HG03378 (cell line): Measurements from ENCODE around the gene MAD1L1.

ENCODE experiments used
- ATAC-seq: cut with Tn5 transposase; IDR thresholded peaks from one replicate; pipeline ENCODE4 v1.9.1; 2021; ENCODE audit warnings: mild to moderate bottlenecking, moderate library complexity; ENCODE audit not compliant: unreplicated experiment

The MAD1L1 gene

DNA sequence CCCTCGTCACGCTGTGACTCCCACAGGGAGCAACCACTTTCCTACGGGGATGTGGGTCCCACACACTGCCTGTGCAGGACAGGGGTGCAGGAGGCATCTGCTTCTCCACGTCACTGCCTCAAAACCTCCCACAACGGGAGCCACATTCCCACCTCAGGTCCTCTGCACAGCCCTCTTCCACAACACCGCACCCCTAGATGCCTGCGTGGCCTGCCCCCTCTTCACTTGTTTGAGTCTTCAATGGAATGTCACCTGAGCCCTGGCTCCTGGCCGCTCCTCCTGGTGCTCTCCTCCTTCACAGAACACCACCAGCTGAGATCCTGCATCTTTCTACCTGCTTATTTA, 73.6 kb downstream of the MAD1L1 start:
- ATAC-seq, result no peak

DNA sequence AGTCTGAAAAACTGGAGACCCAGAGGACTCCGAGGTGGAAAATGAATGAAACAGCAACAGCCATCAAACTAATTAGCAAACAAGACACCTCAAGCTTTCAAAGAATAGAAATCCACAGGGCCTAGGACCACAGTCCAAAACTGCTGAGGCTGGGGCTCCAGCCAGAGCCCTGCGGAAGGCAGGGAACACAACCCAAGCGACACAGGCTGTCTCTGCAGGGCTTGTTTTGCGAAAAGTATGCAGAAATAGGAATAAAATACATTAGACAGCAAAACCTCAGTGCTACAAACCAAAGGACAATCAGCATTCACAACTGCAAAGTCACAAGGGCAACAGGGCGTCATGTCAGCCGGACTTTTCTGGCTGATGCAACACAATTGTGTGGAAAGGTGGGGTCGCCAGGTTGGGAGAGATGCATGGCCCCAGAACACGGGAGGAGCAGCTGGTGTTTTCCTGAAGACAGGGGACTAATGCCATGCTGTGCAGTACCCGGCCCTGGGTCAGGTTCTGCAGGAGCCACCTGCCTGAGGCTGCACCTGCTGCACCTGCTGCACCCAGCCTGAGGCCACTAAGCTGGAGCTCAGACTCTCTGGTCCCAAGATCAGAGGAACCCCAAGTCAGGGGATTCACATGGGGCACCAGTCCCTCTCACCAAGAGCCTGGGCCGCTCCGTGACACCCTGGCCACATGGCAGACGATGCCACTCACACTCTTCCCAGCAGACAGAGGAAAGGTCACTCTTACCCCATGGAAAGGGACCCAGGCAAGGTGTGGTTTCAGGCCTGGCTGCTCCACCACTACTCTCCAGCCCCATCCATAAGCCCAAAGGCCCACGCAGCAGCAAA, 74.2 kb downstream of the MAD1L1 start:
- no peak for ATAC-seq

GRCh38 chr7:2157473-2158279, 75.1 kb downstream of the MAD1L1 start:
- ATAC-seq, result no peak

GRCh38 chr7:2156756-2157472, 75.8 kb downstream of the MAD1L1 start:
- ATAC-seq, result no peak

DNA sequence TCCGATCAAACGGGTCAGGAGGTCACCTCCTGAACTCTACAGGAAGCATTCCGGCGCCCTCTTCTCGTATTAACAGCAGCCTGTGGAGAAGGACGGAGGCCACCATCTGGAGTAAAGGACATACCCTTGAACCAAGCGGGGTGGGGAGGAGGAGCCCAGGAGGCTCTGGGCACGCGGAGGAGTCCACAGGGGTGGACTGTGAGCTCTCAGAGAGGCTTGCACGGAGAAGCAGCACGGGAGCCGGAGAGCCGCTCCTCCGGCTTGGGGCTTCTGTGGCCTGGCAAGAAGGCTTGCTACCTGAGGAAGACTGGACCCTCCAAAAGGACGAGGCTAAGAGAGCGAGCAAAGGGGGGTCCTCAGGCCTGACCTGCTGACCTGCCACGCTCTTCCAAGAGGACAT, 77.9 kb downstream of the MAD1L1 start:
- ATAC-seq, result no peak

GRCh38 chr7:2154121-2154520, 78.6 kb downstream of the MAD1L1 start:
- no peak for ATAC-seq

DNA sequence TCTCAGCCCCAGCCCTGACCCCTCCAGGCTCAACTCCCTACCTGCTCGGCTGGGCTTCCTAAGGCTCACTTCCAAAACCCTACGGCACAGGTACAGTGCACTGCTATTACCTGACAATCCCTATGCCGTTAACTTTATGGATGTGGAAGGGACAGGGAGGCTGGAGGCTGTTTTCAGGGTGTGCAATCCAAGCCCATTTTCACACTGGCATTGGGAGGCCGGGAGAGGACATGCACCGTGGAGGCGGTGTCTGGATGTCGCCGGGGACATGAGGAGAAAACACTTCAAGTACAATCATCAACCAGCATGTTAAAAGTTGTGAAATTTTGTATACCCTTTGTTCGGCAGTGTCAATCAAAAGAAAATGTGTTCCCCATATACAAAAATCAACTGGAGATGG, 80.1 kb downstream of the MAD1L1 start:
- ATAC-seq, result no peak

DNA sequence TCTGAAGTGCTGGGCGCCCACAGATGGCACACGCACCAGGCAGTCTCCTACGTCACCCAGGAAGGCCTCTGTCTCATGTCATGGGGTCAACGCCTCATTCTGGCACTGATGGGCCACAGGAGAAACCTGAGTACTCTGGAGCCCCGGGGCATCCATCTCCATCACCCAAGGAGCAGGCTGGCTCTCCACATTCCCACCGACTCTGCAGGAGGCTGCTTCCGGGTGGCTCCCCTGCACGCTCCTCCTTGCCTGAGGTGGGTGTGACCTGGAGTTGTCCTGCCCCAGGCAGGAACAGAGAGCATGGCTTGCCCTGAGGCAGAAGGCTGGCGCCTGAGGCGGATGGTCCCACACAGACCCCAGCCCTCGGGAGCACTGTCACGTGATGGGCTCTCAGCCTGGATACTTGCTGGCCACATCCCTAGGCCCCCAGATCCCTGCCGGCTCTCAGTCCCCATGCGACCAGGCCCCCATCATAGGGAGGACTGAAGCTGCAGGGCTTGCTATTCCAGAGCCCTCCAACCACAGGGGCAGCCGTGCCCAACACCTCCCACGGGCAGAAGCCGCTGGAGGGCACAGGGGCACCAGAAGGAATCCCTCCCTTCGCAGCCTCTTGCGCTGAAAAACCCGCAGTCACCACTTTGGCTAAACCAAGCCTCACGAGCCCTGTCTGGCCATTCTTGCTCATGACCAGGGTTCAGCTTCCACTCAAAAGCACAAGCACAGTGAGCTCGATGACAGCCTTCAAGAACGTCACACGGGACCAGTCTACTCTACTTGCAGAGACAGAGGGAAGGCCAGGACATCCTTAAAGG, 80.7 kb downstream of the MAD1L1 start:
- no peak for ATAC-seq

DNA sequence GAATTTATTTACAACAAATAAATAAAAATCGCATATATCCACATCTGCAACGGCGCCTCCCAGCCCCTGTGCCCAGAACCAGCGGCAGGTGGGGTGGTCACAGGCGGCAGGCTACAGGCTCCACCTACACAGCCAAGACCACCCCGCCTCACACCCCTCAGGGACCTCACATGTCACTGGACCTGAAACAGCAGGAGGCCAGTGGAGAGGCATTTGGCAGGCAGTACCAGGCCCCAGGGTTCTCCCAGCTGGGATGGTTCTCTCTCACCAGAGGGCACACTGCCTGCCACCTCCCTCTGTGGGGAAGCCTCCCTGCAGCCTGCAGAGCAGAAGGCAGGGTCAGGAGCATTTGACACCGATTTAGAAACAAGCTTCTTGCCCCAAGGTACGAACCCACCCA, 81.5 kb downstream of the MAD1L1 start:
- no peak for ATAC-seq

GRCh38 chr7:2150445-2150815, 82.3 kb downstream of the MAD1L1 start:
- ATAC-seq, result no peak

DNA sequence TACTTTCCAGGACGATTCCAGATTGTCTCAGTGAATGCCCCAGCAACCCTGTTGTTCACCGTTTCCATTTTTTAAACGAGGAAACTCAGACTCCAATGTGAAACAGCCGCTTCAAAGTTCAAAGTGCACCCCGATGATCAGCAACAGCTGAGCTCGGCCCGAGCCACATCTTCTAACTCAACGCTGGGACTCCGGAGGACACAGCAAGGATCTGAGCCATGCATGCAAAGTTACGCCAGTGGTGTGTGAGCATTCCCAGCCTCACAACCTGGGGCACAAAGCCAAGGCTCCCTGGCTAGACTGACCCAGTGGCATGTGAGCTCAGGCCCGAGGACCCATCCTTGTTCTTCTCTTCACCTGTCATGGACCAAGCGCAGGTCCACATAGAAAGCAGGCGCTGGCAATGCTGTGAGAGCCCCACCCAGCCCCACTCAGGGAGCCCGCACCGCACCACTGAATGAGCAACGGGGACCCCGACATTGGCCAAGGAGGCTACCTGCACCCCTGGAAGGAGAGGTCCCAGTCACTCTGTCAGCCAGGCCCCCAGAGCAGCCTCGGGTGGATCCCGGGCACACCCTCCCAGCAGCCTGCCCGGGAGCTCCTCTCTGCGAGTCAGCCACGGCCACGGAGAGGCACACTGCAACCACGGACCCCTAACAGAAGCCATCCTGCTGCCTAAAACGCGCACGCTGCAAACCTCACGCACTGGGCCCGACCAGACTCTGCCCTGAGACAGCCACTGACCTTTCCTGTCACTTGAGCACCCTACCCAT, 82.9 kb downstream of the MAD1L1 start:
- ATAC-seq, result no peak

GRCh38 chr7:2148814-2149213, 83.9 kb downstream of the MAD1L1 start:
- no peak for ATAC-seq

DNA sequence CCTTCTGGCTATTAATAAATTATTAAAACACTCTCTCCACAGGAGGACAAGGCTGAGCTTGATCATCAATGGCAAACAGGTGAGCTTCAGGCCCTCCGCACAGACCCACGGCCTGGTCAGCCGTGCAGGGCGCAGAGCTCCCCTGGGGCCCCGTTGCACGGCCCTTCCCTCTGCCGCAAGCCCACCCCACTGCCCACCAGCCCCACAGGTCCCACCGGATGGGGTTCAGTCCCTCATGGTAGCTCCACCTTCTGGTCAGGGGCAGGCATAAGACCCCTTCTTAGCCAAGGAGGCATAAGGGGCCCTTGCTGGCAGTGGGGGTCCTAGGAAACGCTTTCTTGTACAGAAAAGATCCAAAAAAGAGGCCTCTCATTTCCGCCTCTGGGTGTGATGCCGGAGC, 84.6 kb downstream of the MAD1L1 start:
- no peak for ATAC-seq

- no peak for ATAC-seq
These were observed 85.9 kb downstream of the MAD1L1 start for GRCh38 chr7:2146676-2147472.

DNA sequence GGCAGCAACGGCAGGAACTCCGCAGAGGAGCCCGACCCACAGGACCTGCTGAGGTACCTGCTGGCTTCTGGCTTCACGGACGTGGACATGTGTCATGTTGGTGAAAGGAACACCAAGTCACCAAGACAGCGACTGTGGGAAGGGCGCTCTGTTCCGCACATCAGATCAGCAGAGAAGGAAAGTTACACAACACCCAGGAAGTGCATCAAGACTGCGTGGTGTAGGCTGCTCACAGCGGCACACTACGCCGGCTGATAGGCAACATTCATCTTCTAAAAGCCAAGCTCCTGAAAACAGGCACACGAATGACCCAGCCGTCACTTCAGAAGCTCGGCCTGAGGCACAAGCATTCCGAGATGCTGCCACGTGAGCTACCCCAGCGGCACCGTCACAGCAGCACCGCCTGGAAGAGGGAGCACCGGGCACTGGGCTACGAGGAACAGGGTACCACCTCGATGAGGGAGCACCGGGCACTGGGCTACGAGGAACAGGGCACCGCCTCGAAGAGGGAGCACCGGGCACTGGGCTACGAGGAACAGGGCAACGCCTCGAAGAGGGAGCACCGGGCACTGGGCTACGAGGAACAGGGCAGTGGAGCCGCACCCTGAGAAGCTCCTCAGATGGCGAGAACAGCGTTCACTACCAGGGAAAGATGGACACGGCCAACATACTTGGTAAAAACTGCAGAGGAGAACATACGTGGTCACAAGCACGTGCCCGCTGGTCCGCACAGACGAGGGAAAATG, 86.7 kb downstream of the MAD1L1 start:
- no peak for ATAC-seq

- no peak for ATAC-seq
These were observed 87.8 kb downstream of the MAD1L1 start for GRCh38 chr7:2144926-2145325.

DNA sequence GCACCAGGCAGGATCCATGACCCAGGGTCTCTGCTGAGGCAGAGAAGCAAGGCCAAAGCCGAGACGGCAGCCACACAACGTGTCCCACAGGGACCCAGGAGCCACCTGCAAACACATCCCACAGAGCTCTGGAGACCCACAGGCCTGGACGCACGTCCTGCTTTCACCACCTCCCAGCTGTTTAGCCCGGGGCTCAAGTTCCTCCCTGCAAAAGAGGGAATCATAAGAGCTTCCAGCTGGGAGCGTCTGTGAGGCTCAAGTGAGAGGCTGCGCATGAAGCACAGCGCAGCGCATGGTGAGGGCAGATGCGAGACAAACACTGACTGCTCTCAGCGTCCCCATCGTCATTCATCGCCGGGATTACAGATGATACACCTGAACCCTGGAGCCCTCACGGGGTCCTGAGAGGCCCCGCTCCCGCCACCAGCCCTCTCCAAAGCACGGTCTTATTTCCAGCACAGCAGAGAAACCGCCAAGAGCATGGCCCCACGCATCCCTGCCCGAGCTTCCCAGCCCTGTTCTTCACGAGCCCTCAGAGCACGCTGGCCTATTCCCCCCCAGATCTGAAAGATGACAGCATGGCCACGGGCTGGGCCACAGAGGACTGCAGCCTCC, 88.7 kb downstream of the MAD1L1 start:
- no peak for ATAC-seq

DNA sequence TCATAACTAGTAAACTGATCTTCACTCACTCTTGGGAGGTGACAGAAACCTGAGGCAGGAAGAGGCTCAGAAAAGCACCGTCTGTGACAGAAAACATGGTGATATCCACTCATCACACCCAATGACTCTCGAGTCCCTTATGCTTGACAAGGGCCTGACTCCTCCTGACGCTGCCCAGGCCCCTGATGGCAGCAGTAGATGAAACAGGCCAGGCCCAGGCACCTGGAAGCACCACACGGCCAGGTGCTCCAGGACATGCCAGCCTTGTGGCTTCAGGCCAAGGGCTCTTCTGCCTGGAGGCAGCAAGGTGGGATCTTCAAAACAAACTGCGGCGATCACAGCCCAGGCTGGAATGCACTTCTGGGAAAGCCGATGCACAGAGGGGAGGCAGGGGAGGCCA, 89.3 kb downstream of the MAD1L1 start:
- ATAC-seq, result no peak
